ENCODE measurements around the gene CES3. TPM values are rescaled to one million over a fixed set of nuclear protein-coding genes. Genes with fewer than 3 reads are reported as not detected.
"Not testable (repeated sequence)": the region's sequence is repeated elsewhere in the genome, so short reads cannot be mapped to it uniquely, and the experiment has no call there.

CES3 gene
- total RNA-seq, 1 experiment from 2014 or later: 0.29 TPM

DNA sequence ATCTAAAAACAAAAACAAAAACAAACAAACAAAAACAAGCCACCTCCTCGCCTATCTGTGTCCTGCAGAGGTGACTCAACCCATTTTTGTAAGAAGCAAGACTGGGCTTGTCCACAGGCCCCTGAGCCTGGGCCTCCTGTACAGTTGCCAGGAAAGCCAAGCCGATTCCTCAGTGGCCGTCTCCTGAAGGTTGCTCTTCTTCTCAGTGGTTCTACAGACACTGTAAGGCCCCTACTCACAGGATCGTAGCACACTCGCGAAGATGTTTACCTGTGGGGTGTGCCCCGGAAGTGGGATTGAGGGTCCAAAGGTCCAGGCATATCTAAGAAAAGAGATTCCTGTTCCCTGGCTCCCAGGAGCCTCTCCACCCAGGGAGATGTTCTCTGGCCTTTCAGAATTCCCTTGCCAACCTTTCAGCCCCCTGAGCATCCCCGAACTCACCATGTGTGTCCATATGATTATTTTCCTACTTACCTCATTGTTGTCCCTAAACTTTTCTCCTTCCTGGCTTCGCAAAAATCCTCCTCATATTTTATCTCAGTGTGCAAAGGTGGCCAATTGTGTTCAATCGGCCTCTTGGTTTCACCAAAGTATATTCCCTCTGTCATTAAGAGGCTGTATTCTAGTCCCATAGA is 7.5 kb upstream of the CES3 start:
- in situ Hi-C loops (cut with HindIII; ENCODE audit: low pct_unique_long_range_greater_than_20kb, low sequenced_read_pairs): no loop called here

GRCh38 chr16:66954097-66954659 is 6.9 kb upstream of the CES3 start:
- DNase-seq (ENCODE audit: low read depth, low spot score): peak; percentile 83
- in situ Hi-C loops (cut with HindIII; ENCODE audit: low pct_unique_long_range_greater_than_20kb, low sequenced_read_pairs): no loop called here

More for the DNA sequence above, 7.5 kb upstream of the CES3 start:
- no peak for DNase-seq (ENCODE audit: low read depth, low spot score)

DNA sequence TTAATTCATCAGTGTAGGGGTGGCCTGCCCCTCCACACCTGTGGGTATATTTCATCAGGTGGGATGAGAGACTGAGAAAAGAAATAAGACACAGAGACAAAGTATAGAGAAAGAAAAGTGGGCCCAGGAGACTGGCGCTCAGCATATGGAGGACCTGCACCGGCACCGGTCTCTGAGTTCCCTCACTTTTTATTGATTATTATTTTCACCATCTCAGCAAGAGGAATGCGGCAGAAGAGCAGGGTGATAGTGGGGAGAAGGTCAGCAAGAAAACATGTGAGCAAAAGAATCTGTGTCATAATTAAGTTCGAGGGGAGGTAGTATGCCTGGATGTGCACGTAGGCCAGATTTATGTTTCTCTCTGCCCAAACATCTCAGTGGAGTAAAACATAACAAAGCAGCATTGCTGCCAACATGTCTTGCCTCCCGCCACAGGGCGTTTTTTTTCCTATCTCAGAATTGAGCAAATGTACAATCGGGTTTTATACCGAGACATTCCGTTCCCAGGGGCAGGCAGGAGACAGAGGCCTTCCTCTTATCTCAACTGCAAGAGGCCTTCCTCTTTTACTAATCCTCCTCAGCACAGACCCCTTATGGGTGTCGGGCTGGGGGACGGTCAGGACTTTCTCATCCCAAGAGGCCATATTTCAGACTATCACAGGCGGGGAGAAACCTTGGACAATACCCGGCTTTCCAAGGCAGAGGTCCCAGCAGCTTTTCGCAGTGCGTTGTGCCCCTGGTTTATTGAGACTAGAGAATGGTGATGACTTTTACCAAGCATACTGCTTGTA is 5.5 kb upstream of the CES3 start:
- in situ Hi-C loops (cut with HindIII; ENCODE audit: low pct_unique_long_range_greater_than_20kb, low sequenced_read_pairs); DNase-seq (ENCODE audit: low read depth, low spot score): not testable (repeated sequence)

GRCh38 chr16:66956154-66956457 is 5.0 kb upstream of the CES3 start:
- in situ Hi-C loops (cut with HindIII; ENCODE audit: low pct_unique_long_range_greater_than_20kb, low sequenced_read_pairs): not testable (repeated sequence)

GRCh38 chr16:66958857-66959703 is 2.0 kb upstream of the CES3 start:
- in situ Hi-C loops (cut with HindIII; ENCODE audit: low pct_unique_long_range_greater_than_20kb, low sequenced_read_pairs): no loop called here
- DNase-seq (ENCODE audit: low read depth, low spot score): no peak

More at GRCh38 chr16:66956154-66956457, 5.0 kb upstream of the CES3 start:
- DNase-seq (ENCODE audit: low read depth, low spot score): not testable (repeated sequence)

DNA sequence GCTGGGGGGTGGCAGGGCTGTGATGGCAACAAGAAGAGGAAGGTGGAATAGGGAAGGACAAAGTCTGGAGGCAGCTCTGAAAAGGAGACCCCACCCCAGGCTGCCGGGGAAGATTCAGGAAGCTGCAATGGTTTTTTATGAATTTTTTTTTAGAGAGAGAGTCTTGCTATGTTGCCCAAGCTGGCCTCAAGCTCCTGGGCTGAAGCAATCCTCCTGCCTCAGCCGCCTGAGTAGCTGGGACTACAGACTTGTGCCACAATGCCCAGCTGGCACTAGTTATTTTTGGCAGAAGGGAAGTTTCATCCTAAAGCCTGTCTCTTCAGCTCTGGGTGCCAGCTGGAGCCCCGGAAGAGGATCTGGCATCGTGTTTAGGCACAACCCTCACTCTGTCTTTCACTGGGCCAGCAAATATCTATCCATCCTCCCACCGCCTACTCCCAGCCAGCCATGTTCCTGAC is 1.3 kb upstream of the CES3 start:
- no peak for DNase-seq (ENCODE audit: low read depth, low spot score)
- in situ Hi-C loops (cut with HindIII; ENCODE audit: low pct_unique_long_range_greater_than_20kb, low sequenced_read_pairs): no loop called here

DNA sequence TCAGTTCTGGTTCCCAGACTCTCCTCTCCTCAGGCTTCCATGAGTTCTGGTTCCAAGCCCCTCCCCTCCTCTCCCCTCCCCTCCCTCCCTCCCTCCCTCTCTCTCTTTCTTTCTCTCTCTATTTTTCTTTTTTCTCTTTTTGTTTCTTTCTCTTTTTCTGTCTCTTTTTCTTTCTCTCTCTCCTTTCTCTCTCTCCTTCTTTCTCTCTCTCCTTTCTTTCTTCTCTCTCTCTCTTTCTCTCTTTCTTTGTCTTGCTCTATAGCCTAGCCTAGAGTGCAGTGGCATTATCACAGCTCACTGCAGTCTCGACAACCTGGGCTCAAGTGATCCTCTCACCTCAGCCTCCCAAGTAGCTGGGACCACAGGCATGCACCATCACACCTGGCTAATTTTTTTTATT is 796 bp upstream of the CES3 start:
- in situ Hi-C loops (cut with HindIII; ENCODE audit: low pct_unique_long_range_greater_than_20kb, low sequenced_read_pairs): no loop called here
- no peak for DNase-seq (ENCODE audit: low read depth, low spot score)

DNA sequence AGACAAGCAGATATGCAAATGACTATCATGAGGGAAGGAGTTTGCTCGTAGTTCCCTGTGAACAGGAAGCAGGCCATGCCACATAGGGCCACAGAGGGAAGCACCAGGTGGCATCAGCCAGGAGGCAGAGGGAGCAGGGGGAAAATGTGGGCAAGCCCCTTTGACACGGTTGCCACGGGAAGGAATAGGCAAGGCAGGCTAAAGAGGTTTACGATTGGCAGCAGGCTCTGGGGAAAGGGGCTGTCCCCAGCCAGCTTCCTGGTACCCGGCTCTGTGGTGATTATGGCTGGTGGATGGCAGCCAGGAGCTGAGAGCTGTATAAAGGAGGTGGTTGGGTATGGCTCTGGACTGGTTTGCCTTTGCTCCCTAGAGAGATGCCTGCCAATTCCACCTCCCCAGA is 848 bp downstream of the CES3 start:
- in situ Hi-C loops (cut with HindIII; ENCODE audit: low pct_unique_long_range_greater_than_20kb, low sequenced_read_pairs): no loop called here
- no peak for DNase-seq (ENCODE audit: low read depth, low spot score)

GRCh38 chr16:66964049-66964448 is 3.0 kb downstream of the CES3 start:
- in situ Hi-C loops (cut with HindIII; ENCODE audit: low pct_unique_long_range_greater_than_20kb, low sequenced_read_pairs): no loop called here
- DNase-seq (ENCODE audit: low read depth, low spot score): no peak

GRCh38 chr16:66968847-66969246 is 7.8 kb downstream of the CES3 start:
- in situ Hi-C loops (cut with HindIII; ENCODE audit: low pct_unique_long_range_greater_than_20kb, low sequenced_read_pairs): no loop called here
- DNase-seq (ENCODE audit: low read depth, low spot score): no peak

DNA sequence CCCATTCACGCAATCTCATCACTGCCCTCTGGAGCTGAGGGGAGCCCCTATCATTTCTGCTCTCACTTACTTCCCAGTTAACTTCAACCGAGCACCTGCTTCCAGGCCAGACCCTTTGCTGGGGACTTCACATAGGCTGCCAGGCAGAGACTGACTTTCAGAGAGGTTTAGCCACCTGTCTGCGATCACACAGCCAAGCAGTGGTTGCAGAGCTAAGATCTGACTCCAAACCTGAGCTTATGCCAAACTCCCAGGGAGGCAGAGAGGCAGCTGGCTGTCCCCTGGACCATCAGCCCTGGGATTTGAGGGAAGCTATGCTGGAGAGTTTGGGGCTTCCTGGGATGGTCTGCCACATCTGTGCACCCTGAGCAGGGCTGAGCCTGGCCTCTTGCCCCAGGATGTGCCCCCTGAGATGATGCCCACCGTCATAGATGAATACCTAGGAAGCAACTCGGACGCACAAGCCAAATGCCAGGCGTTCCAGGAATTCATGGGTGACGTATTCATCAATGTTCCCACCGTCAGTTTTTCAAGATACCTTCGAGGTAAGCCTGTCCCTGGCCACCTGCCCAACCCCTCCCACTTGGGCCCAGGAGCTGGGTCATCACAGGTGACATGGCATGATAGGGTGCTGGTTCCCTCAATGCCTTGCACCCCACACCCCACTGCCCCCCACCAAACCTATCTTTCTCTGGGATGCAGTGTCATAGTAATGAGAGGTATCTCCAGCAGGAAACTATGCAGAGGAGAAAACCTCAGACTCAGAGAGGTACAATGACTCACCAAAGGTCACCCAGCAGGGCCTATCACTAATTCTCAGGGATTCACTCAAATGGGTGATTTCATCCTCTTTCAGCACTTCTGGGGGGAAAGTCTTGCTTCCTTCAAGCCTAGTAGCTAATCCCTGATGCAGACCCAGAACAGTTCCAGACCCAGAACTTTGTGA is 10.0 kb downstream of the CES3 start:
- no peak for DNase-seq (ENCODE audit: low read depth, low spot score)
- in situ Hi-C loops (cut with HindIII; ENCODE audit: low pct_unique_long_range_greater_than_20kb, low sequenced_read_pairs): no loop called here

GRCh38 chr16:66972983-66973382 is 11.9 kb downstream of the CES3 start:
- in situ Hi-C loops (cut with HindIII; ENCODE audit: low pct_unique_long_range_greater_than_20kb, low sequenced_read_pairs): no loop called here
- no peak for DNase-seq (ENCODE audit: low read depth, low spot score)

DNA sequence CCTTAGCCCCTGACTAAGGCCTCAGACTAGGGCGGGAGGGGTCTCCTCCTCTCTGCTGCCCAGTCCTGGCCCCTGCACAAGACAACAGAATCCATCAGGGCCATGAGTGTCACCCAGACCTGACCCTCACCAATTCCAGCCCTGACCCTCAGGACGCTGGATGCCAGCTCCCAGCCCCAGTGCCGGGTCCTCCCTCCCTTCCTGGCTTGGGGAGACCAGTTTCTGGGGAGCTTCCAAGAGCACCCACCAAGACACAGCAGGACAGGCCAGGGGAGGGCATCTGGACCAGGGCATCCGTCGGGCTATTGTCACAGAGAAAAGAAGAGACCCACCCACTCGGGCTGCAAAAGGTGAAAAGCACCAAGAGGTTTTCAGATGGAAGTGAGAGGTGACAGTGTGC is 12.7 kb downstream of the CES3 start:
- DNase-seq (ENCODE audit: low read depth, low spot score): no peak
- in situ Hi-C loops (cut with HindIII; ENCODE audit: low pct_unique_long_range_greater_than_20kb, low sequenced_read_pairs): no loop called here

- in situ Hi-C loops (cut with HindIII; ENCODE audit: low pct_unique_long_range_greater_than_20kb, low sequenced_read_pairs): not testable (repeated sequence)
Measured at GRCh38 chr16:66974156-66974931, 13.3 kb downstream of the CES3 start.

DNA sequence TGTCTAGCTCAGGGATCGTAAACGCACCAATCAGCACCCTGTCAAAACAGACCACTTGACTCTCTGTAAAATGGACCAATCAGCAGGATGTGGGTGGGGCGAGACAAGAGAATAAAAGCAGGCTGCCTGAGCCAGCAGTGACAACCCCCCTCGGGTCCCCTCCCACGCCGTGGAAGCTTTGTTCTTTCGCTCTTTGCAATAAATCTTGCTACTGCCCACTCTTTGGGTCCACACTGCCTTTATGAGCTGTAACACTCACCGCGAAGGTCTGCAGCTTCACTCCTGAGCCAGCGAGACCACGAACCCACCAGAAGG is 13.8 kb downstream of the CES3 start:
- in situ Hi-C loops (cut with HindIII; ENCODE audit: low pct_unique_long_range_greater_than_20kb, low sequenced_read_pairs); DNase-seq (ENCODE audit: low read depth, low spot score): not testable (repeated sequence)

More at GRCh38 chr16:66974156-66974931, 13.3 kb downstream of the CES3 start:
- DNase-seq (ENCODE audit: low read depth, low spot score): not testable (repeated sequence)

DNA sequence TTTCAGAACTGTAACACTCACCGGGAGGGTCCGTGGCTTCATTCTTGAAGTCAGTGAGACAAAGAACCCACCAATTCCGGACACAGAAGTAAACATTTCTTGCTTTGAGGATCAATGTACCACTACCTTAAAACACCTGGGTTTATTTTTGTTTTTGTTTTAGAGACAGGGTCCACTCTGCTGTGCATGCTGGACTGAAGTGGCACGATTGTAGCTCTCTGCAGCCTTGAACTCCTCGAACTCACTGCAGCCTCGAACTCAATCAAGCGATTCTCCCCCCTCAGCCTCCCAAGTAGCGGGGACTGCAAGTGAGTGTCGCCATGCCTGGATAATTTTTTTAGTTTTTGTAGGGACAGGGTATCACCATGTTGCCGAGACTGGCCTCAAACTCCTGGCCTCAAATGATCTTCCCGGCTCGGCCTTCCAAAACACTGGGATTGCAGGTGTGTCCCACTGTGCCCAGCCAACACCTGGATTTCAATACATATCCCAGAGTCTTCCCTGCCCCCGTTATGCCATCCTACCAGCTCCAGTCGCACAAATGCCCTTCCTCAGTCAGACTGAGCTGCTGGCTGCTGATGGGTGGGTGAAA is 14.3 kb downstream of the CES3 start:
- no peak for DNase-seq (ENCODE audit: low read depth, low spot score)
- in situ Hi-C loops (cut with HindIII; ENCODE audit: low pct_unique_long_range_greater_than_20kb, low sequenced_read_pairs): no loop called here

All from SK-MEL-5 (cell line).